Stimulated activated CD8-positive, alpha-beta memory T cell treated with anti-CD3 and anti-CD28 coated beads, Interleukin-7, amount 100 ng/mL, for 4 hours (primary cell): ENCODE results near the gene RAB5B.

Source experiments
- DNase-seq, 2 donors: peaks; one replicate each; pipeline ENCODE4 v3.0.0-alpha.2; 2020; ENCODE audit warnings: low read depth in 2 of 2

The RAB5B gene, protein sequence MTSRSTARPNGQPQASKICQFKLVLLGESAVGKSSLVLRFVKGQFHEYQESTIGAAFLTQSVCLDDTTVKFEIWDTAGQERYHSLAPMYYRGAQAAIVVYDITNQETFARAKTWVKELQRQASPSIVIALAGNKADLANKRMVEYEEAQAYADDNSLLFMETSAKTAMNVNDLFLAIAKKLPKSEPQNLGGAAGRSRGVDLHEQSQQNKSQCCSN

DNA sequence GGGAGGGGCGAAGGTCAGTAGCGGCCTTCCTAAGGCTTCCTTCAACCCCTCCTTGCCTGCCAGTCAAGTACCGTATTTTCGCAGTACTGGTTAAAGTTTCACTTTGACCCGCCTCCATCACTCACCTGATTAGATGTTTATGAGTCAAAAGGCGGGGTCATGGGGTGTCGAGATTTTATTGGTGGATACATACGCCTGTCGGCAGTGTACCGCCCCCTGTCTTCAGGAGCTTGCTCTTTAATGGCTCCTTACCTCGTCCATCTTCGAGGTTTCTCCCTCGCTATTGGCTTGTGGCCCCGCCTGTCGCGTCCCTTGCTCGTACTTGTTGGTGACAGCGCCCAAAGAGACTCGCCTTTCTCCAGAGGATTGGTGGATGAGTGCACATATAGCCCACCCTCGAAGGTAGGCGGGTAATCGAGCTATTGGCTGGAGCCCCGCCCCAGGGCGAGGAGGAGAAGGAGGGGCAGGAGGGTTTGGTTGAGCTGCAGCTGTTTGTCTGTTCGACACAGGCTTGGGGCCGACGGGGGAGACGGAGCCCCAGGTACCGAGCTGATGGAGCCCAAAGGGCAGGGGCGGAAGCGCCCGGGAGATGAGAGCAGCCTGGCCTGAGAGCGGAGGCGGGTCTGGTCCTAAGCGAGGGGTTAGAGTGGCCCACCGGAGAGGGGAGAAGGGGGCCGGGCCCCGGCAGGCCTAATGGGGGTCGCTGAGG, at the start of gene RAB5B:
Gene RAB5B, plus strand, starts transcription at position 480 of the 709 bp plus-strand sequence. CDS start 12,883 bp downstream, outside the sequence.
- DNase-seq: peak; percentile 97 to 99

DNA sequence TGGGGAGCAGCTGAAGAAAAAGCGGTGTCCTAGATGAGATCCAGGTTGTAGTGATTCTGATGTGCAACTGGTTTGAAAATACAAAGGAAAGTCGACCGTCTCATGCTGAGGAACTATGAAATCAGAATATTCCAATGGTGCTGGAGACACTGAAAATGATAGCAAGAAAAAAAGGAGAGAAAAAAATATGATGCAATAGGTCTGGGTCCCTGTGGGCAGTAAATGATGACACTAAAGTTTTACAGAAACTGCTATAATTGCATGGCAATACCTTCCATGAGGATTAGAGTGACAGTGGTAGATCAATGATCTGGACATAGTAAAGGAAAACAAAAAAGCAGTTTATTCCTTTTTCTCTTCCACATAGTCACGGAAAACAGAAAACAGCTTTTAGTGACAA, 48.5 kb upstream of the RAB5B start:
- DNase-seq: no peak

DNA sequence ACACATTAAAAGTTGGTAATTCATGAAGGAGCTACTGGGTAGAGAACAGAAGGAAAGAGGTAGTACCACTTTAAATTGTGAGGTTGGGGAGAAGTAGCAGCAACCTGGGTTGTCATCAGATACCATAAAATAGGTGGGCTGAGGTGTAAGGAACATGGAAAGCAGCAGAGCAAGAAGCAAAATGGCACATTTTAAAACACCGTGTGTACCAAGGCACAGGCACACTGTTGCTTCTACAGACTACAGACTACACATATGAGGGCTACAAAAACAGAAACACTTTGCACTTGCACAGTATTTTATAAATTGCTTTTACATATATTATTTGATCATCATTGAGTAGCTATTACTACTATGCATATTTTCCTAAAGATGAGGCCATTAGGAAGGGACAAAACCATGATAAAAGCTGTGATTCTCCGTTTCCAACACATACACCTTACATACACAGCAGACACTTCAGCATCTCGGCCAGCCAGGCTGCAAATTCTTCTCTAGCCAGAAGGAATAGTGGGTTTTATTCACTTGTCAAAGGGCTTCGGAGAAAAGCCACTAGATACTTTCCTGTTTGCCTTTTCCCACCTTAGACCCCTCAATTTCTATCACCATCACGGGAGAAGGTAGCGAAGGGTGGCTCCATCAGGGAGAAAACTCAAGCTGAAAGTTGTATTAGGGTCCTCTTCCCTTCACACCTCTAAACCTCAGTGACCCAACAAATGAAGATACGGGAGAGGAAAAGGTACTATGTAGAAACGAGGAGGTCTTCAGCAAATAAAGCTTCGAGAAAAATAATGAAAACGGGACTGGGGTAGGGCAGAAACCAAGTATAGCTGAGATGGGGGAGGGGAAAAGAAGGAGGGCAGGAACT, 47.8 kb upstream of the RAB5B start:
- DNase-seq: no peak

DNA sequence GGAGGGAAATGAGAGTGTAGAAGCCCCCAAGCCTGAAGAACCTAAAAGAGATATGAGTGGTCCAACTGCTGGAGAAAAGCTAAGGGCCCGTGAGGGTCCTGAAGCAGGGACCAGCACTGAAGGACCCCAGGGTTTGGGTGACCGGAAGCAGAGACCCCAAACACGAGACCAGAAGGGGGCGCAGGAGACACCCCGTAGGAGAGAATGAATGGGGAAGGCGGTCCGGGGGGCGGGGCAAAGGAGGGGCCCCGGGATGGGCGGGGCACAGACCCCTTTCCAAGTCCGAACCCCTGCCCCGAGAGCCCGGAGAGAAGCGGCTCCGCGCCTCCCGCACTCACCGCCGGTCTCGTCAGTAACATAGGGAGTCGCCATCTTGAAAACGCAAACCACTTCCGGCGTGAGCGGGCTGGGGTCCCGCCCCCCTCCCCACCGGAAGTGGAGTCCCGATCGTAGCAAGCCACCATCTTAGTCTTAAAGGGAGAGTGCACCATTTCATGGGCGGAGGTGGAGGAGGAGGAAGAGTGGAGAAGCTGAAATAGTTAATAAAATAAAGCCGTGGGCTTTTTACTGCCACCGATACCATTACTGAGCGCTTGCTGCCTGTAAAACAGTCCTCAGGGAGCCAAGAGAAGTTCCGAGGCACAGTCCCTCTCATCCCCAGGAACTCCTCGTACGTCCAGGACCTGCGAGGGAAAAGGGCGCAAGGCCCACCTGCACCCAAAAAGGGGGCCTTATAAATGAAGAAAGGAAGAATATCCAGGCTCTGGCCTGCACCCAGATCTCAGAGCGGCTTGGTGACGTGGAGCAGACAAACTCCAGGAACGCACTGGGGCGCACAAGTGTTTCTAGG, 46.9 kb upstream of the RAB5B start:
- DNase-seq: peak; percentile 81 to 83

DNA sequence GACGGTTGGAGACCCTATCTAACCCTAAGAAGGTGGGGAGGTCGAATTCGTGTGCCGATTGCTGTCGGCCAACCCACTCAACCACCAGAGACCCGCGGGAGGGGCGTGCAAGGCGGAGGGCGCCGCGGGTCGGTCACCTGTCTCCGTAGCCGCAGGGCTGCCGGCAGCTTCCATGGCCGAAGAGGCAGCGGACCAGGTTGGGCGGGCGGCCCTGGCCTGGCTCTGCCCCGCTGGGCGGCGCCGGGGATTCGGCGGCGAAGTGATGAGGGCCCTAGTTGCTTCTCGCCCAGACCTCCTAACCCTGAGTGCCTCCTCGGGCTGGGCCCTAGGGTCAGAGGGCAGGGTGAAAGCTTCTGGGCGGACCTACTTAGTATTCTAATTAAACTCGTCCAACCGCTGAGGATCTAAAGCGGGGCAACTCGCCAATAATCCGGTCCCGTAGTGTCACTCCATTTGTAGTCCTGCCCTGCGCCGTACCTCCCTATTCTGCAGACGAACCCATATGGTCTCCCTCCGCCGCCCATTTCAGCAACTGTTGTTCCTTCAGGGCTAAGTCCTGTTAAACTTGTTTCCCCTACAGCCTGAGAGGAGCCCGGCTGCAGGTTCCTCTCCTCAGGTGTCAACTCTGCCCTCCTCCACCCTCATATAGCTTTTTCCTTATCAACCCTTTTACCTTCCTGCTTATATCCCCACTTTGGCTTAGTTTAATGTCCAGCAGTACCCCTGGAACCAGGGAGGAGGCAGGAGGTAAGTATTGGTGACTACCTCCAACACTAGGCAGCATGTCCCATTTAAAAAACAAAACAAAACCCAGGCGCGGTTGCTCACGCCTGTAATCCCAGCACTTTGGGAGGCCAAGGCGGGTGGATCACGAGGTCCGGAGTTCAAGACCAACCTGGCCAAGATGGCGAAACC, 46.0 kb upstream of the RAB5B start, which contains the start of gene PYM1:
Gene PYM1, minus strand, starts transcription at position 307 of the 915 bp plus-strand sequence. Its CDS starts 133 bp downstream, at position 174.
- DNase-seq: peak; percentile 38 to 48

DNA sequence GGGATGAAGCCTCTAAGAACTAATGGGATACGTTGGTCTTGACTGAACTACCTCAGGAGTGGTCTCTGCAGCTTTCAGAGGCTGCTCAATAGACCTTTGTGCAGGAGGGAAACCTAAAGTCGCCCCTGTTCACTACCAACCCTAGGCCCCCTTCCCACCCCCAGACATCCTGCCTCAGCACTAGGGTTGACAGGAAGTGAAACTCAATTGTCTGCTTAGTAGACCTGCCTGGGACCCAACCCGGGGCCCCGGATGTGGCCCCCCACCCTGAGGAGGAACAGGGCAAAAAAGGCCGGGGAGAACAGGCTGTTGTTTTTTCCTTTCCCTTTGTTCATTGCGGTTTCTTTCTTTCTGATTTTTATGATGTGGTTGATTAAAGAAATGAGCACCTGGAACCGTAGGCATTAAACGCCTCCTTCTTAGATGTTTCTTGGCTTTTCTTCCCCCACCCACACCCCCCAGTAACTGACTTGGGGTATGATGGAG, 44.5 kb upstream of the RAB5B start:
- DNase-seq: peak; percentile 79 to 81

DNA sequence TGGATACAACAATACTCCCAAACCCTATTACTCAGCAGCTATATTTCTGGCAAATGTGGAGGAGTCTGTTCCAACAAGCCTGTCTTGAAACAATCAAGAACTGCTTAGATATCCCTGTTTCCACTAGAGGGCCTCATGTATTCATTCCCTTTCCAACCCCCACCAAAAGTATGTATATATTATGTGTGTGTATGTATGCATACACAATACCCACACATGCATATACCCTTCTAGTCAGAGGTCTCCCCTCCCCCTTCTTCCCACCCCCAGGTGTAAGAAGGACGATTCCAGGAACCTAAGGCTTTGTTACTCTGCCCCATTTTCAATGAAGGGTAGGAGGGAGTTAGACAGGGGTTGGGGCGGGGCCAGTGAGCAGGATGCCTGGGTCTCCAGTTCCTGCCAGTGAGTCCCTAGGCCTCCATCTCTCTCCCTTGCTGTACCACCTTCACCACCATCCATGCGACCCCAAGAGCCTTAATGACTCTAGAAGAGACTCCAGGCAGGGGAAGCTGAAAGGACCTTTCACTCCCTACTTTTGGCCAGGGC, 43.0 kb upstream of the RAB5B start, which contains the start of gene DGKA:
Gene DGKA, plus strand, starts transcription at position 392 of the 546 bp plus-strand sequence. CDS start 5,342 bp downstream, outside the sequence.
- peak; percentile 77 for DNase-seq

DNA sequence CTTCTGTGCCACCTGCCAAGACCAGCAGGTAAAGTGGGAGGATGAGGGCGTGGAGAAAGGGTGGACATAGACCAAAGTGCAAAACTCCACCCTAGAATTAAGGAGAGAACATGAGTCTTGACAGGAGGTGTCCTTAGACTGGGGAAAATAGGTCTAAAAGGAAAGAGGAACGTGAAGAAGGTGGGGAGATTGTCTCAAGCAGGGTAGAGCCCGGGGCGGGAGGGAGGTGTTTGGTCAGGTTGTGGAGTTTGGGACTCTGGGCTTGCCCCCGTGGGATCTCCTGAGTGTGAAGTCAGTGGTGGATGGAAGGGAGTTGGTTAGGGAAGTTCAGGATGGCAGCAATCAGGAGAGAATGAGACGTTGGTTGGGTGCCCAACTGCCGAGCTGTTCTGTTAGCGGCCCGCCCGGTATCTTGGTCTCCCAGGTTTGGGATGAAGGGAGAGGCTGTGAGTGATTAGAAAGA, 42.5 kb upstream of the RAB5B start:
- DNase-seq: no peak

DNA sequence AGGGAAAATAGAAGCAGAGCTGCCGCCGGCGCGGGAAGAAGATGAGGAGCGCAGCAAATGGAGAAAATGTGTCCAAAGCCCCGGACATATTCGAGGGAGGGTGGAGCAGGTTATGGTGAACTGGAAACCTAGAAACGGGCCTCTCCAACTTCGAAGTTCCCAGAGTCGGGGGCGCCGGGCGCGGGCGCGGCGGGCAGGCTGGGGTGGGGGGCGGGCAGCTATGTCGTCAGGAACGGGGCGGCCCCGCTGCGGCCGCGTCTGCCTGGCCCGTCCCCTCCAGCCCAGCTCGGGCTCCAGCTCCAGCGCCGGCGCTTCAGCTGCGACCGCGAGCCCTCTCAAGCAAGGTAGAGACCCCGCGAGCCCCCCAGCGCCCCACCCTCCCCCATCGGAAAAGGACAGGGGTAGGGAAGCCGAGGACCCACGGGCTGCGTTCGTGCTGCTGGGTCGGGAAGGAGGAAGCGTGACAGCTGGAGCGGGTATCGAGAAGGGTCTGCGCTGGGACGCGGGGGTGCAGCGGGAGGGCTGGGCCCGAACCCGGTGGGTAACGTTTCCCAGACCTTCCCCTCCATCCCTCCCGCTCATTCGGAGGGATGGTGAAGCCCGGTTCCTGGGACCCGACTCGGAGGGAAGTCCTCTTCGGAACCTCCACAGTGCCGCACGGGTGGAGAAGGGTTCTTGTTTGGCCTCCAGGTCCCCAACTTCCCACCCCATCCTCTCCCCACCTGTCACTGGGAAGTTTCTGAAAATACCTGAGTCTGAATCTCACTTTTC, 41.9 kb upstream of the RAB5B start:
- peak in 1 of 2 donors; percentile 30 for DNase-seq

DNA sequence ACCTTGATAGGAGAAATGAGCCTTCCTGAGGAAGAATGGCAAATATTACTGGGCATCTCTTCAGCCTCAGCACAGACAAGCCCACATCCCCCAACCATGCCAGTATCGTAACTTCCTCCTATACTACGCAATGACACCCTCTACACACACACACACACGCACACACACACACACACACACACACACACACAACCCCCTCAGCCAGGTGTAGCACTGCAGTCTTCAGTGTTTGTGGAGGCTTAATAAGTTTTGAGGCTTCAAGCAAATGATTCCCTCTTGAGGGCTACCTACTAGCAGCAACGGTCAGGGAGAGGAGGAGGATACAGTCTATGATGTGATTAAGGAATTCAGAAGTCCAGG, 41.3 kb upstream of the RAB5B start:
- no peak for DNase-seq

DNA sequence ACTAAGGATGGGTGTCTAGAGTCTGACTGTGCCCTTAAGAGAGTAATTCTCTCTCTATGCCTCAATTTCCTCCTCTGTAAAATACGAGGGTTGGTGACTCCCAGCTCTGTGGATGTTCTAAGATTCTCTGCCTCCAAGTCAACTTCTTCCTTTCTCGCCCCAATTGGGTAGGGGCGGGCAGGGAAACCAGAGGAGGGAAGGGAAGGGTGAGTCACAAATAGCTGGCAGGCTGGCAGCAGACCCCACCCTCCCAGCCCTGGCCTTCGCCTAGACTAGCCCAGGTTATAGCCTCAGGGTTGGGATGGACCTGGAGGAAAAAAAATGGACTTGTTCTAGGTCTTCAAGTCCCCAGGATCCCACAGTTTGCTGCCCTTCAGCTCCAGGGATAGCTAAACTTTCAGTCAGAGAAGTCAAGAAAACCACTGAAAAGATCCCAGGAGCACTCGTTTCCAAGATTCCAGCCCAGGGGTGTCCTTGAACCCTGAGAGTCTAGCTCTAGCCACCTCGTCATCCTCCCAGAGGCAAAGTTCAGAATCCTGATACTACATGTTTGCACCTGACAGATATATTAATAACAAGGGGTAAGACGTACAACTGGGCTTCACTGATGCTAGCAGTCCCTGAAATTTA, 40.6 kb upstream of the RAB5B start:
- DNase-seq: no peak

DNA sequence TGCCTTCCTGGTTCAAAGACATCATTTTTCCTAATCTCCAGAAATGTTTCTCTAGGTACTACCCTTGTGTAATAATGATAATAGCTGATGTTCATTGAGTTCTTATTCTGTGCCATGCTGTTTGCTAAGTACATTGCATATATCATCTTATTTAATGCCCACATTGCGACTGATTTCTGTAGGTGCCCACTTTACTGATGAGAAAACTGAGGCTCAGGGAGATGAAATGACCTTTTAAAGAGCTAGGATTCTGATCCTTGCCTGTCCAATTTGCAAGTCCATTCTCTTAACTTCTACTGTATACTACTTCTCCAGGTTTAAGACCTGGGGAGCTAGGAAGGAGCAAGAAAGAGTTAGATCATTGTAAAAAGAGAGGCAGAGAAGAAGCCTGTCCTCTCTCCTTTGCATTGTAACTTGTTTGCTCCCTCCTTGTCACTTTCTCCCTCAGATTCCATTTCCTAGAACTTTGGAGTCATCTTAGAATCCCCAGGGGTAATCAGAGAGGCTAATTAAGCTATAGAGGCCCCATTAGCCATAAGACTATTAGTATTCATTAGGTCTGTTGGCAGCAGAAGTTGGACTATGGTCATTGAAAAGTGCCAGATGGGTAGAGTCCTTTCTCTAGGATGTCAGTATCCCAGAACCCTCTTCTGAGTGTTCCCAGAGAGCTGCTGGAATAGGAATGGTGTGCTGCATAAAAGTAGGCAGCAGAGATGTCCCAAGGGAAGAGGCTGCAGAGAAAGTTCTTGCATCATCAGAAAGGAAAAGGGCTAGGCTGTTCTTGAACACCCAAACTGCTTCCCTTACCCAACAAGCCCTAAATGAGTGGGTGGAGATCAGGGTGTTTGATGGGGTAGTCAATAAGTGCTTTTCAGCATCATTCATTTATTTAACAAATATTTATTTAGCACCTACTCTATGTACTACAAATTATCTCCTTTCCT, 39.8 kb upstream of the RAB5B start:
- no peak for DNase-seq

DNA sequence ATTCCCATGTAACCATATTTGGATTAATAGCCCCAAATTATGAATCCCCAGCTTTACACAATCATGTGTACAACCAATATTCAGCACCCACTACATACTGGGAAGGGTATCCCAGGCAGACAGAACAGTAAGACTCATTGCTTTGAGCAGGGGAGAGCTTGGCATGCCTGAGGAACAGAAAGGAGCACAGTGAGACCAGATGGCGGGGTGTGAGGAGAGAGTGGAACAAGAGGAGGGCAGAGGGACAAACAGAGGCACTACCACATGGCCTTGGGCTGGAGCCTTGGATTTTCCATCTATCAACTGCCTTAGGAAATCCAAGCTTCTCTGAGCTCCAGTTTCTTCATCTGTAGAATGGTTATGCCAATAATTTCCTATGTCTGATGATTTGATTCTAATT, 39.1 kb upstream of the RAB5B start:
- no peak for DNase-seq

DNA sequence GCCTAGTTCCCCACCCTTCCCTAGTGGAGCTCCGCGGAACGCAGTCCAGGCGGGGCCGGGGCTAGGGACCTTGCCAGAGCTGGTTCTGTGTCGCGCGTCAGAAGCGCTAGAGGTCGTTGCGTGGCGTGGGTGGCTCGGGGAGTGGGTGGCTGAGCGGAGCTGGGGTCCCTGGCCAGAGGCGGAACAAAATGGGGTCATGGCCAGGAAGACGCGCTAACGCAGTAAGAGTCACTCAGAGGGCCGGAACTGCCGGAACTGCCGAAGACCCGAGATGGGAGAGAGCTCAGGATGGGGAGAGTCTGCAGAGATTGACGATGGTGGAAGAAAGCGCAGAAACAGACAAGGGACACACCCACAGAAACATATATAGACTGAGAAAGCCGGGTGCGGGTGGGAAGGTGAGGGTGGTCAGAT, 38.1 kb upstream of the RAB5B start:
- DNase-seq: no peak

DNA sequence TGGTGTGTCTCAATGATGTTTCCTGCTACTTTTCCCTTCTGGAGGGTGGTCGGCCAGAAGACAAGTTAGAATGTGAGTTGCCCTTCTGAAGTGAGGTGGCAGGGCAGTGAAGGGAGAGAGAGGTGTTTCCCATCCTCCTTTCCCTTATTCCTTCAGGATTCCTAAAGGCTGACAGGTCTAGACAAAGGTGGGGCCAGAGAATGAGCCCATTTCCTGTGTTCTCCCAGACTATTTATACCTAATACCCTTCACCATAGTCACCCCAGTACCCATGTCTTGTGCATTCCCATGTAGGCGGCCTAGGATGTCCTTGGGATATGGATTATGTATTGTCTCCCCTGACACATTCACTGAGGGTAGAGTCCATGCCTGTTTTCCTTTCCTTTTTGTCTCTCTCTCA, 35.9 kb upstream of the RAB5B start:
- DNase-seq: no peak

DNA sequence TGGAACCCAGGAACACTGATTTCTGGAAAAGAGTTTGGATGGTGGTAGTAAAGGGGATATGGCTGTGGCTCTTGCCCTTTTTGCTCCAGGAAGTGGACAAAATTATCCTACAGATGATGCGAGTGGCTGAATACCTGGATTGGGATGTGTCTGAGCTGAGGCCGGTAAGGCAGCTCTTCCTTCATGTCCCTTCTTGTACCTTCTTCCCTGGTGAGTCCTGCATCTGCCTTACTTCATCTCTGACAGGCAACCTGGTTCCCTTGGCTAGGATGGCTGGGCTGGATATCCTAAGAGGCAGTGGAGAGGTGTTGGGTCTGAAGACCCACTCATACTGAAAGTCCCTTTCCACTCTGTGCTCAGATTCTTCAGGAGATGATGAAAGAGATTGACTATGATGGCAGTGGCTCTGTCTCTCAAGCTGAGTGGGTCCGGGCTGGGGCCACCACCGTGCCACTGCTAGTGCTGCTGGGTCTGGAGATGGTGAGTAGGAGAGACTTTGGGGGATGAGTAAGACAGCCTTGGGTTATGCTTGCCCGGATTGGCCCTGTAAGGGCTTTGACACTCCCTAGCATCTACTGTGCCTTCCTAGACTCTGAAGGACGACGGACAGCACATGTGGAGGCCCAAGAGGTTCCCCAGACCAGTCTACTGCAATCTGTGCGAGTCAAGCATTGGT, 34.9 kb upstream of the RAB5B start:
- DNase-seq: no peak
